Measurements from ENCODE around the gene SIGLEC6.

SIGLEC6 gene

DNA sequence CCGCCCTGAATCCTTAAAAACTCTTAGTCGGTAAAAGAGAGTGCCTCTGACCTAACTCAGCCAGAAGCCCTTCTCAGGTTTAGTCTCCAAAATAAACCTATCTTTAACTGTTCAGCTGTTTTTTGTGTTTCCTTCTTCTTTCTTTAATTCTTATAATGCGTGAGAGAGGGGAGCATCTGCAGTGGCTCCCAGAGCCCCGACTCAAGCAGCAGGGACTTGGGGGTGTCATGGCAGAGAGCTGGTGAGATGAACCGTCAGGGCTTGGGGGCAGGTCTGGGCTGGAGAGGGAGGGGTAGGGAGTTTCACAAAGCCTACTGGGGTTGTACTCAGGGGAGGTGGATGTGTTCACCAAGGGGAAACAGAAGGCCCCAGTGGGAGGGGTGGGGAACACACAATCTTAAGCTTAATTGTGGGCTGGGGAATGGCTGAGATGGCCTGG lies 16.8 kb upstream of the SIGLEC6 start:
- H3K4me1 ChIP-seq (ENCODE audit: control insufficient read depth, insufficient read depth, low read length, unreplicated experiment), result peaks cover 5% of the 10 kb centered on the region
- H3K27me3 ChIP-seq (ENCODE audit: insufficient read depth, low read length), result 0 out of 2 replicates have a peak, but pooled peaks cover 9% of the 10 kb centered on the region
- no peaks in the 10 kb centered on the region for H3K79me2 ChIP-seq (ENCODE audit: control insufficient read depth, insufficient read depth, low read length, unreplicated experiment)
- no peak overlapping the region for H3K27ac ChIP-seq (ENCODE audit: low read depth, low read length)
- no peaks in the 10 kb centered on the region for H3K36me3 ChIP-seq (ENCODE audit: insufficient read depth, low read length)
- no peak overlapping the region for H2AFZ ChIP-seq (ENCODE audit: low read length, unreplicated experiment)
- H3K4me3 ChIP-seq (ENCODE audit: low read depth, low read length), result no peak overlapping the region

DNA sequence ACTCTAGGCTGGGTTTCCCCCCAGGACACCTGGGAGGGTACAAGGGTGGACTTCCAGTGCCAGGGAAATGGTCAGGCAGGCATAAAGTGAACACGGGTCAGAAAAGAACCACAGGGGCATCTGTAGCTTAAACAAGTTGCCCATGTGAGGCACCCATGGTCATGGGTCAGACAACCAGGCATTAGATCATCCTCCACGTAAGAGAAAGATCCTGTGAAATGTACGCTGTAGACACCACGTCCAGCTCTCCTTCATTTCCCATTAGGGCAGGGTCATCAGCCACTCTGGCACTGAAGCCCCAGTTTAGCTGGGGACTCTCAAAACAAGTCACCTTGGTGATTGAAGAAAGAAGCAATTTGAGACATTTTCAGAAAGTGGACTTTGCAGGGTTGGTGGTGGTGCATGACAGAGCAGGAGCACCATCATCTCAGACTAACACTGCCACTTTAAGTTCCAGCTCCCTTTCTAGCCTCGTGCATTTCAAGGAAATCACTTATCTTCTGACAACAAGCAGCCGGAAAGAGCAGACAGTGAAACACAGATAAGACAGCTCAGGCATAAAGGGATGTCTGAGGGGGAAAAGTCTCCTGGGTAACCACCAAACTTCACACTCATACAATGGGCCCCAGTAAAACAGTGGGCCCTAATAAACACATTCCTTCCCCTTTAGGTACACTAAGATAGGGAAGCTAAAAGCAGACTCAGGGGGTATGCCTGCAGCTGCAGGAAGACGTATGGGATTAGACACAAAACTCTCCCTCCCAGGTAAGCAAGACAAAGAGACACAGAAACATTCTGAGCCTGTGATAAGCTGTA lies 16.1 kb upstream of the SIGLEC6 start:
- Histone ChIP-seq H3K4me3 (ENCODE audit: low read depth, low read length) (no peak overlapping the region), H3K36me3 (ENCODE audit: insufficient read depth, low read length) (no peaks in the 10 kb centered on the region), H2AFZ (ENCODE audit: low read length, unreplicated experiment) (no peak overlapping the region), H3K79me2 (ENCODE audit: control insufficient read depth, insufficient read depth, low read length, unreplicated experiment) (no peaks in the 10 kb centered on the region), H3K27ac (ENCODE audit: low read depth, low read length) (no peak overlapping the region), H3K27me3 (ENCODE audit: insufficient read depth, low read length) (0 out of 2 replicates have a peak, but pooled peaks cover 8% of the 10 kb centered on the region), H3K4me1 (ENCODE audit: control insufficient read depth, insufficient read depth, low read length, unreplicated experiment) (peaks cover 5% of the 10 kb centered on the region)

DNA sequence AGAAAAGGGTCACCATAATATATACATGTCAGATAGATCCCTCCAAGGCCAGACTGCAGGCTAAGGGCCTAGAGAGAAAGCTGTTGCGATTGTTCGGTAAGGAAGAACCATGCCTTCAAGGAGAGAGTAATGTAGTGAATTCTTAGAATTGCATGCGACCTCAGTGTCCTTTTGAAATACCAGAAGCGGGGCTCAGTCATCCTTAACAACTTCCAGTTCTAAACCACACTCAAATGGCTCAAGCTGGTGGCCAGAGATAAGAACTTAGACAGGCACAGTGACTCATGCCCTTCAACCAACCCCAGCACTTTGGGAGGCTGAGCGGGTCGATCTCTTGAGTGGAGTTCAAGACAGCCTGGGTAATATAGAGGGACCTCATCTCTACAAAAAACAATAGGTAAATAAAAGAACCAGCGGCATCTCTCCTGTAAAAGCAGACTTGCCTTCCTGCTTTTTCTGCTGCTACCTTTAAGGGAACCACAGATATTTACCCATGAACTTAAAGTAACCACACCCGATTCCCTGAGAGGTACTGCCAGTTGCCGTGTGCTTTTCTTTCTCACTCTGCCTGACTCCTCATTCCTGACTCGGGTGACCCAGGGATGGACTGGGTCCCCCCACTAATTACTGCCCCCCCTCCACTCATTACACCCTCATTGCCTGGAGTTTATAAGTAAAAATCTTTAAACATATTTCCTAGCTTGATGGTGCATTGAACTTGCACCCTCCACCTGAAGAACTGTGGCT lies 15.4 kb upstream of the SIGLEC6 start:
- Histone ChIP-seq H3K79me2 (ENCODE audit: control insufficient read depth, insufficient read depth, low read length, unreplicated experiment) (no peaks in the 10 kb centered on the region), H2AFZ (ENCODE audit: low read length, unreplicated experiment) (no peak overlapping the region), H3K27me3 (ENCODE audit: insufficient read depth, low read length) (0 out of 2 replicates have a peak, but pooled peaks cover 6% of the 10 kb centered on the region), H3K4me1 (ENCODE audit: control insufficient read depth, insufficient read depth, low read length, unreplicated experiment) (peaks cover 5% of the 10 kb centered on the region), H3K36me3 (ENCODE audit: insufficient read depth, low read length) (no peaks in the 10 kb centered on the region), H3K27ac (ENCODE audit: low read depth, low read length) (no peak overlapping the region; the same call in 1 of the 2 replicates), H3K4me3 (ENCODE audit: low read depth, low read length) (no peak overlapping the region)

DNA sequence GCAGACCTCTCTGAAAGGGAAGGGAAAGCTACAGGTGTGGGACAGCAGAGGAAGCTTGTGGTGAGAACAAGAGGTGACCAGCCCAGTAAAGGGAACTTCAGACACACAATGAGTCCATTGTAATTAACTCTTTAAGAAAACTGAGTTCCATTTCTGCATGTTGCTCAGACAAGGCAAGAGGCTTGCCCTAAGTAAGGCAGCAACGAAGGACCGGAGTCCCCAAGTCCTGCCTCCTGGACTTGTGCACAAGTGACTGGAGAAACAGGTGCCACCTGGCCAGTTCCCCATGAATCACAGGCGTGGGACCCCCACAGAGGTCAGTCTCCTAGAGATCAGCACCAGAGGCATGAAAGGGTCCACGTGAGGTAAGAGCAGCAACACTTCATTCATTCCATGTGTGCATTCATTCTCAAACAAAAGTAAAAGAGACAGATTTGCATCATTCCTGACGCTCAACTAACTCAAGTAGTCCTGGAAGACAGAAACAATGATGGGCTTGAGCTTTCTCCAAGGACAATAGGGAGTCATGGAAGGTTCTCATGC lies 14.7 kb upstream of the SIGLEC6 start:
- peaks cover 5% of the 10 kb centered on the region for H3K4me1 ChIP-seq (ENCODE audit: control insufficient read depth, insufficient read depth, low read length, unreplicated experiment)
- H3K79me2 ChIP-seq (ENCODE audit: control insufficient read depth, insufficient read depth, low read length, unreplicated experiment), result no peaks in the 10 kb centered on the region
- H2AFZ ChIP-seq (ENCODE audit: low read length, unreplicated experiment), result no peak overlapping the region
- H3K27ac ChIP-seq (ENCODE audit: low read depth, low read length), result no peak overlapping the region
- H3K27me3 ChIP-seq (ENCODE audit: insufficient read depth, low read length), result 0 out of 2 replicates have a peak, but pooled peaks cover 6% of the 10 kb centered on the region
- no peaks in the 10 kb centered on the region for H3K36me3 ChIP-seq (ENCODE audit: insufficient read depth, low read length)
- no peak overlapping the region for H3K4me3 ChIP-seq (ENCODE audit: low read depth, low read length)

DNA sequence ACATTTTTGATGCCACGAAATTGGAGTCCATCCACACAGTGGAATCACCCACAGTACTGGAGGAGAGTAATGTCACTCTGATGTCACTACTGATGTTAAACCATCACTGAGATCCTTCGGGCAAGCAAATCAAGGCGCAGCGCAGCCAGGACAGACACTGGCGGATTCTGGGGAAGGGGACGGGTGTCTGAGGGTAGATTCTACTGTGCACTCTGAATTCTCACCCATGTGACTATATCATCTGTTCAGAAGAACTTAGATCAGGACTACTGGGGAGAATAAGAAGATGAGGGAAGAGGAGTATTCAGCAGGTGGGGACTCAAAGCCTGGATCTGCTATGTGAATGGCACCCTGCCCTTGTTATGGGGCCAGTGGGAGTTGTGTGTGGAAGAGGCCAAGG lies 12.6 kb upstream of the SIGLEC6 start:
- 0 out of 2 replicates have a peak, but pooled peaks cover 9% of the 10 kb centered on the region for H3K27me3 ChIP-seq (ENCODE audit: insufficient read depth, low read length)
- no peak overlapping the region for H3K4me3 ChIP-seq (ENCODE audit: low read depth, low read length)
- H3K4me1 ChIP-seq (ENCODE audit: control insufficient read depth, insufficient read depth, low read length, unreplicated experiment), result peaks cover 5% of the 10 kb centered on the region
- H2AFZ ChIP-seq (ENCODE audit: low read length, unreplicated experiment), result no peak overlapping the region
- no peaks in the 10 kb centered on the region for H3K79me2 ChIP-seq (ENCODE audit: control insufficient read depth, insufficient read depth, low read length, unreplicated experiment)
- H3K36me3 ChIP-seq (ENCODE audit: insufficient read depth, low read length), result no peaks in the 10 kb centered on the region
- no peak overlapping the region for H3K27ac ChIP-seq (ENCODE audit: low read depth, low read length)

DNA sequence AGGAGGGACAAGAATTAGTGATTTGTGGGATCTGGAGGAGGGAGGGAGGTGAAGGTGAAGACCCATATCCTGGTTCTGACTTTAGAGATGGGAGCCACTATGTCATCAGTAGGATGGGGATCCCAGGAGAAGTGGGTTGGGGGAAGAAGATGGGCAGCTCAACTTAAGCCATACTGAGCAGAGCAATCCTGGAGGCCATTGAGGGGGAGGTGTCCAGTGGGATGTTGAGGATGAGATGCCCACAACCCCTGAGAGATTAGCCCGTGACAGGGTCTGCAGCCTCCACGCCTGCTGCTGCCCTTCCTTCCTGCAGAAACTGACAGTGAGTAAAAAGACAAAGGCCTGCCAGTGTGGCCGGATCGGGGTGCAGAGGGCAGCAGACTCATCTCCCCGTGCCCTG lies 11.2 kb upstream of the SIGLEC6 start:
- H3K79me2 ChIP-seq (ENCODE audit: control insufficient read depth, insufficient read depth, low read length, unreplicated experiment), result no peaks in the 10 kb centered on the region
- no peak overlapping the region for H3K4me3 ChIP-seq (ENCODE audit: low read depth, low read length)
- peaks cover 5% of the 10 kb centered on the region for H3K4me1 ChIP-seq (ENCODE audit: control insufficient read depth, insufficient read depth, low read length, unreplicated experiment)
- H3K36me3 ChIP-seq (ENCODE audit: insufficient read depth, low read length), result no peaks in the 10 kb centered on the region
- H3K27ac ChIP-seq (ENCODE audit: low read depth, low read length), result no peak overlapping the region
- peaks cover 15% of the 10 kb centered on the region; the same call in 1 of the 2 replicates for H3K27me3 ChIP-seq (ENCODE audit: insufficient read depth, low read length)
- H2AFZ ChIP-seq (ENCODE audit: low read length, unreplicated experiment), result no peak overlapping the region

DNA sequence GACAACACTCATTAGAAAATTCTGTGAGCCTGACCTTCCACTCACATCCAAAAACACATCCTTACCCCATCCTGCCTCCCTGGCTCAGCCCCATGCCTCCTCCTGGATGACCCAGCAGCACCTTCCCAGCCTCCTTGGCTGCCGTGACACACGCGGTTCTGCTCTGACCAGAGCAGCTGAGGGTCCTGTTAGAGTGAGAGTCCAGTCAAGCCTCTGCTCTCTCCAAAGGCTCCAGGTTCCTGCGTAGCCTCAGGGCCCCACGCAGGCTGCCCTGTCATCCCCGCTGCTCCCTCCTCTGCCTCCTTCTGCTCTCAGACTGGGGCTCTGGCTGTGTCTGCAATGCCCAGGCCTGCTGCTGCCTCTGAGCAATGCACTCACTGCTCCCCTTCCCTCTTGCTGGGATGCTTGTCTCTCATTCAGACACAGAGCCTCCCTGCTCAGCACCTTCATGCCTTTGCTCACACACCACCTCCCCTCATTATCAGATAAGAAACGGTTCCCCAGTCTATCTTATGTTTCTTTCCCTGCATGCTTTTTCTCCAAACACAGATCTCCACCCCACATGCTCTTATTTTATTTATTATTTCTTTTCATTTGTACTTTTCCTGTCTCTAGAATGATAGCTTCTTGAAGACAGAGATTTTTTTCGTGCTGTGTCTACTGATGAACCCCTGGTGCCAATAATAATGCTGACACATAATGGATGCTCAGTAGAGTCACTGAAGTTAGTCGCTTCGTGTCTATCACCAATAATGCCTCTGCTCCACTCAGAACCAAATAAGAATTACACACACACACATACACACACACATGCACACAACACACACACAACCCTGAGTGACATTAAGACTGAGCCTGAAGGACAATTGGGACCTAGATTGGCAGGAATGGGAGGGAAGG lies 10.2 kb upstream of the SIGLEC6 start:
- H3K79me2 ChIP-seq (ENCODE audit: control insufficient read depth, insufficient read depth, low read length, unreplicated experiment), result no peaks in the 10 kb centered on the region
- H3K27ac ChIP-seq (ENCODE audit: low read depth, low read length), result no peak overlapping the region
- no peak overlapping the region for H3K4me3 ChIP-seq (ENCODE audit: low read depth, low read length)
- H3K27me3 ChIP-seq (ENCODE audit: insufficient read depth, low read length), result peaks cover 12% of the 10 kb centered on the region; the same call in 1 of the 2 replicates
- H2AFZ ChIP-seq (ENCODE audit: low read length, unreplicated experiment), result no peak overlapping the region
- H3K4me1 ChIP-seq (ENCODE audit: control insufficient read depth, insufficient read depth, low read length, unreplicated experiment), result no peaks in the 10 kb centered on the region
- H3K36me3 ChIP-seq (ENCODE audit: insufficient read depth, low read length), result no peaks in the 10 kb centered on the region

DNA sequence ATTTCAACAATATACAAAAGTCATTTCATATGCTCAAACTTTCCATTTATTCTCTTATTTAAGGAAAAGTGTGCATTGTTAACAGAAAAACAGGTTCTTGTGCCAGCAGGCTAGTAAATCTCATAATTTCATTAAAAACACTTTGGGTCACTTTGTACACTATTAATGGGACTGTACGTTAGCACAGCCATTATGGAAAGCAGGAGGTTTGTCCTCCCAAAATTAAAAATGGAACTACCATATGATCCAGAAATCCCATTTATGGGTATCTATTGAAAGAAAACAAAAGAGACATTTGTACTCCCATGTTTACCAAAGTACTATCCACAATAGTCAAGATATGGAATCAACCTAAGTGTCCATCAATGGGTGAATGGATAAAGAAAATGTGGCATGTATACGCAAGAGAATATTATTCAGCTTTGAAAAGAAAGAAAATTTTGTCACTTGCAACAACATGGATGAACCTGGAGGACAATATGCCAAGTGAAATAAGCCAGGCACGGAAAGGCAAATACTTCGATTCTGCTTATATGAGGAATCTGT lies 8.4 kb upstream of the SIGLEC6 start:
- Histone ChIP-seq H3K27ac (ENCODE audit: low read depth, low read length) (no peak overlapping the region), H3K4me3 (ENCODE audit: low read depth, low read length) (no peak overlapping the region), H2AFZ (ENCODE audit: low read length, unreplicated experiment) (no peak overlapping the region), H3K27me3 (ENCODE audit: insufficient read depth, low read length) (peaks cover 20% of the 10 kb centered on the region; the same call in 1 of the 2 replicates), H3K4me1 (ENCODE audit: control insufficient read depth, insufficient read depth, low read length, unreplicated experiment) (no peaks in the 10 kb centered on the region), H3K79me2 (ENCODE audit: control insufficient read depth, insufficient read depth, low read length, unreplicated experiment) (no peaks in the 10 kb centered on the region), H3K36me3 (ENCODE audit: insufficient read depth, low read length) (no peaks in the 10 kb centered on the region)

DNA sequence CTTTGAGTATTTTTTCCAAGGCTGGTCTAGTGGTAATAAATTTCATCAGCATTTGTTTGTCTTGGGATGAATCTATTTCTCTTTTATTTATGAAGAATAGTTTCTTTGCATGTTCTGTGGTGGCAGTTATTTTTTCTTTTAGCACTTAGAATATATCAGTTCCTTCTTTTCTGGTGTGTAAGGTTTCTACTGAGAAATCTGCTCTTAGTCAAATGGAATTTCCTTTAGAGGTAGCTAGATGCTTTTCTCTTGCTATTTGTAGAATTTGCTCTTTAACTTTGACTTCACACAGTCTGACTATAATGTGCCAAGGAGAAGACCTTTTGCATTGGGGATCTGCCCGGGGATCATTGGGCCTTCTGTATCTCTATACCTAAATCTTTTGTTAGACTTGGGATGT lies 4.1 kb upstream of the SIGLEC6 start:
- no peak overlapping the region for H3K4me3 ChIP-seq (ENCODE audit: low read depth, low read length)
- no peaks in the 10 kb centered on the region for H3K36me3 ChIP-seq (ENCODE audit: insufficient read depth, low read length)
- no peaks in the 10 kb centered on the region for H3K4me1 ChIP-seq (ENCODE audit: control insufficient read depth, insufficient read depth, low read length, unreplicated experiment)
- H3K79me2 ChIP-seq (ENCODE audit: control insufficient read depth, insufficient read depth, low read length, unreplicated experiment), result no peaks in the 10 kb centered on the region
- H3K27me3 ChIP-seq (ENCODE audit: insufficient read depth, low read length), result peaks cover 54% of the 10 kb centered on the region
- H3K27ac ChIP-seq (ENCODE audit: low read depth, low read length), result no peak overlapping the region
- H2AFZ ChIP-seq (ENCODE audit: low read length, unreplicated experiment), result no peak overlapping the region

DNA sequence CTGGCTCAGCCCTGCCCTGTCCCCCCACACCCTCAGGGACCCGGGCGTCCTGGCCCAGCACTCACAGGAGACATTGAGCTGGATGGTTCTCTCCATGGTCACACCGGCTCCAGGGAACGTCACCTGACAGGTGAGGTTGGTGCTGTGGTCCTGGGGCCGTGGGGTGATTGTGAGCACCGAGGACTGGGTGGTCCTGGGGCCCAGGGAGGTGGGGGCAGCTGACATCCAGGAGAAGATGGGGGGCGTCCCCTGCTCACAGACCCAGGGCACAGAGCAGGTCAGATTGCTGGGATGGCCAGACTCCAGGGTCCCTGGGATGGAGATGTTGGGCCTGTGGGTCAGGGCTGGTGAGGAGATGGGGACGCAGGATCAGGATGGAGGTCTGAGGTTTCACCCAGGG lies 854 bp downstream of the SIGLEC6 start:
- H3K4me1 ChIP-seq (ENCODE audit: control insufficient read depth, insufficient read depth, low read length, unreplicated experiment), result no peaks in the 10 kb centered on the region
- no peak overlapping the region for H2AFZ ChIP-seq (ENCODE audit: low read length, unreplicated experiment)
- H3K79me2 ChIP-seq (ENCODE audit: control insufficient read depth, insufficient read depth, low read length, unreplicated experiment), result no peaks in the 10 kb centered on the region
- H3K36me3 ChIP-seq (ENCODE audit: insufficient read depth, low read length), result no peaks in the 10 kb centered on the region
- peaks cover 47% of the 10 kb centered on the region for H3K27me3 ChIP-seq (ENCODE audit: insufficient read depth, low read length)
- no peak overlapping the region for H3K4me3 ChIP-seq (ENCODE audit: low read depth, low read length)
- H3K27ac ChIP-seq (ENCODE audit: low read depth, low read length), result no peak overlapping the region

Data from ACC112 (cell line).